NCI-H345 treated with DMSO at 0.1 percent for 48 hours (cell line): Measurements from ENCODE around the gene STRN.
A peak's percentile ranks its signal among the peaks of the same experiment; 100 is the strongest.
"Not testable (repeated sequence)": the region's sequence is repeated elsewhere in the genome, so short reads cannot be mapped to it uniquely, and the experiment has no call there.

Experiments
- DNase-seq: peaks from one replicate; lab custom pipeline; 2025; ENCODE audit not compliant: unreplicated experiment; lab: John Stamatoyannopoulos, UW

The STRN gene, protein sequence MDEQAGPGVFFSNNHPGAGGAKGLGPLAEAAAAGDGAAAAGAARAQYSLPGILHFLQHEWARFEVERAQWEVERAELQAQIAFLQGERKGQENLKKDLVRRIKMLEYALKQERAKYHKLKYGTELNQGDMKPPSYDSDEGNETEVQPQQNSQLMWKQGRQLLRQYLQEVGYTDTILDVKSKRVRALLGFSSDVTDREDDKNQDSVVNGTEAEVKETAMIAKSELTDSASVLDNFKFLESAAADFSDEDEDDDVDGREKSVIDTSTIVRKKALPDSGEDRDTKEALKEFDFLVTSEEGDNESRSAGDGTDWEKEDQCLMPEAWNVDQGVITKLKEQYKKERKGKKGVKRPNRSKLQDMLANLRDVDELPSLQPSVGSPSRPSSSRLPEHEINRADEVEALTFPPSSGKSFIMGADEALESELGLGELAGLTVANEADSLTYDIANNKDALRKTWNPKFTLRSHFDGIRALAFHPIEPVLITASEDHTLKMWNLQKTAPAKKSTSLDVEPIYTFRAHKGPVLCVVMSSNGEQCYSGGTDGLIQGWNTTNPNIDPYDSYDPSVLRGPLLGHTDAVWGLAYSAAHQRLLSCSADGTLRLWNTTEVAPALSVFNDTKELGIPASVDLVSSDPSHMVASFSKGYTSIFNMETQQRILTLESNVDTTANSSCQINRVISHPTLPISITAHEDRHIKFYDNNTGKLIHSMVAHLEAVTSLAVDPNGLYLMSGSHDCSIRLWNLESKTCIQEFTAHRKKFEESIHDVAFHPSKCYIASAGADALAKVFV

DNA sequence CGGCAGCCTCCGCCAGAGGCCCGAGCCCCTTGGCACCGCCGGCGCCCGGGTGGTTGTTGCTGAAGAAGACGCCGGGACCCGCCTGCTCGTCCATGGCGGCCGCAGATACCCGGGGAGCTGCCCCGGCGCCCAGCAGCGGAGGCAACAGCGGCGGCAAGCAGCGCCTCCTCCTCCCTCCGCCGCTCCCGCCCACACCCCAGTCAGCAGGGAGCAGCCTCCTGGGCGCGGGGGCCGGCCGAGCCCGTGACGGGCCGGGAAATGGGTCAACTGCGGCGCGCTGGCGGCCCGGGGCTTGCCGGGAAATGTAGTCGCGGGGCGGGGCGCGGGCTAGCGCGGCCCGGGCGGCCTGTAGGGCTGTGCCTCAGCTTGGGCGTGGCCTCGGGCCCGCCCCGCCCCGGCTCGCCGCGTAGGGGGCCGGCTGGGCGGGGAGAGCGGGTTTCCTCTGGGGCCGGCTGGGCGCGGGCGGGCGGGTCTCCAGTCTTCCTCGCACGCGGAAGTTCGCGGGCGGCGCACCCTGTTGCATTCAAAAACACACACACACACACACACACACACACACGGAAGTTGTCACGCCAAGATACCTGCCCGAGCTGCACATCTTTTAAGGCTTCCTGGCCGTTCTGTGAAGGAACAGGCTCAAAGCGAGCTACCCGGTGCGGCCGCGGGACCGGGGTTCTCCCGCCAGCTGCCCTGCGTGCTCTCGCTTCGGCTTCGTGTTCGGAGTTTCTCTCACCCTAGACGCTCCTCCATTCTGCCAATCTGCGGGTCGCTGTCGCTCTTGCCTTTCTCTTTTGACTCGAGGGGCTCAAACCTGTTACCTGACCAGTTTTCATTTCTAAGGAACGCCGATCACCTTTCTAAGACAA lies at the start of gene STRN:
STRN (minus strand) TSS at position 167 of the 866 bp plus-strand sequence; CDS start at position 94, 73 bp downstream.
- DNase-seq: peak; percentile 85

DNA sequence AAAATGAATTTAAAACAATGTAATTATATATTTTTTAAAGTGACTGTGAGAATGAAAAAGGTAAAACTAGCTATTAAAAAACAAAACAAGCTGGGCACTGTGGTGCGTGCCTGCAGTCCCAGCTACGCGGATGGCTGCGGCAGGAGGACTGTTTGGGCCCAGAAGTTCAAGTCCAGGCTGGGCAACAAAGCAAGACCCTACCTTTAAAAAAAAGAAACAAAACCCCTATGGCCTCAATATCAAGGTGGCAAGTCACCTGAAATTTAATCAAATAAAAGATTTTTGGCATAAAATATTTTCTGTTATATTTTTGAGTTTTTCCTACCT lies 46.9 kb upstream of the STRN start:
- DNase-seq: no peak

DNA sequence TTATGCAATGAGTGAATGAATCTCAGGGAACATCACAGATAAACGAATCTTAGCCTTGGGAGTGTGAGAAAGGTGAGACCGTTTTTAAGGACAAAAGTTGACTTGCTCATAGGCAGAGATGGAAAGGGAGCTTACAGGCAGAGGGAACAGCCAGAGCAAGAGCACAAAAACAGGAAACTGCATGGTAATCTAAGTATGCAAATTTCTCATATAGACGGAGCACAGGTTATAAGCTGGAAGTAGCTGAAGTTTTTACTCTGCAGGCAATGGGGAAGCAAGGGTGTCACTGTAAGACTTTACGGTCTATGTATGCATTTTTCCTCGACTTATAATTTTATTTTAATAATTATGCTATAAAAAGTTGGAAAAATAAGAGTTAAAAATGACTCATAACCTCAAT lies 44.8 kb upstream of the STRN start:
- no peak for DNase-seq

DNA sequence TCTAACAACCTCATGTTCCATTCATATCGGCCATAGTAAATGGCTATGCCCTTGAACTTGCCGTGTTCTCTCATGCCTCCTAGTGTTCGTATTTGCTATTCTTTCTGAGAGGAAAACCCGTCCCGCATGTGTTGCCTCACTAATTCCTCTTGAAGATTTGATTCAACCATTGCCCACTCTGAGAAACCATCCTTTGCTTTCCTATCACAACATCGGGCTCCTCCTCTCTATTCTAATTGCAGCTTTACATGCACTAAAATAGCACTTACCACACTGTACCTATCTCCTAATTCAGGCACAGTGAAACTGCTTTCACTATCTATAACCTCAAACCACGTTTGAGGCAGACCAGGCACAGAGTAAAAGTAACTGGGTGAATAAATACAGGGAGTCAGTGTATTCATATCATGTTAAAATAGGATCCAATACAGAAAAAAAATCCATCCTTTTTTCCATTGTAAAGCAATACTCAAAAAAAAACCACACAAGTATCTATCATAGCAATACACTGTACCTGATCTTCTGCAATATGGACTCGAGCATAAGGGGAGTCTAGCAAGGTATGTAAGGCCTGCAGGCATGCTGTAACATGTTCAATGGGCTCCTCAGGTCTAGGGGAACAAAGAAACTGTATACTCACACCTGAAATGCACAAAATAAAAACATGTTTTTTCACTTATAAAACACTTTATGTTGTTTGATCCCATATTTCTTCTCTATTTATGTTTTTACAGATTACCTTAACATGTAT lies 39.0 kb upstream of the STRN start:
- no peak for DNase-seq

DNA sequence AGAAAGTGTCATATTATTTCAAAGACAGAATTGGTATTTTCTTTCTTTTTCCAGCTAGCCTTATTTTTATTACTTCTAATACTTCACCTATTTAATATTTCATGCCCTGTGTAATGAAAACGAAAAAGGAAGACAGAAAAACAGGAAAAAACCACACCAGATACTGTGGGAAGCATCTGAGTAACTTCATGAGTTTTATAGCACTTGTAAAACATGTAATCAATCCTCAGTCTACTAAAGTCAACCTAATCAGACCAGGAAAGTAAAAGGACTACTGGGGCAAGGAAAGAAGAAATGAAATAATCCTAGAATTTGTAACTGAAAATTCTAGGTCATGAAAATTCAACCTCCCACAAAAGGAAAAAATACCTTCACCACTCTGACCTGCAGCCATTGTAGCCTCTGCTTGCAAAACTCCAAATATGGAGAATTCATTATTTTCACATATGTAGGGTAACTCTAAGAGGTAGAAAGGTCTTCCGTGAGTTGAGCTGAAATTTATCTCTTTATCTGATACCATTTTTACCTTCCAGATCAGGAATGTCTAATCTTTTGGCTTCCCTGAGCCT lies 34.7 kb upstream of the STRN start:
- DNase-seq: no peak

DNA sequence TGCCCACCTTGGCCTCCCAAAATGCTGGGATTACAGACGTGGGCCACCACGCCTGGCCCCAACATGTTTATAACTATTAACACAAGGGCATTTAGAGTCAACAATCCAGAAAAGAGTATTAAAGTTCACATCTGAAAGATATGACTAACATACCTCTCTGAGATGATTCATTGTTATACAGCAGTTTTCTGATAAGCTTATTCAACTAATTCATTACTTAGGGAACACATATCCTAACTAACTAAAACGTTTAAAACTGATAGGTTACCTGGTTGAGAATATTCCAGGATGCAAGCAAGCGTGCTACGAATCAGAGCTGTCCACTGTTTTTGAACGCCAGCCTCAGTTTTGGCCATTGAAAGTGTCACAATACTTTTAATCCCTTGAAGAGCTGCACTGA lies 34.0 kb upstream of the STRN start:
- no peak for DNase-seq

DNA sequence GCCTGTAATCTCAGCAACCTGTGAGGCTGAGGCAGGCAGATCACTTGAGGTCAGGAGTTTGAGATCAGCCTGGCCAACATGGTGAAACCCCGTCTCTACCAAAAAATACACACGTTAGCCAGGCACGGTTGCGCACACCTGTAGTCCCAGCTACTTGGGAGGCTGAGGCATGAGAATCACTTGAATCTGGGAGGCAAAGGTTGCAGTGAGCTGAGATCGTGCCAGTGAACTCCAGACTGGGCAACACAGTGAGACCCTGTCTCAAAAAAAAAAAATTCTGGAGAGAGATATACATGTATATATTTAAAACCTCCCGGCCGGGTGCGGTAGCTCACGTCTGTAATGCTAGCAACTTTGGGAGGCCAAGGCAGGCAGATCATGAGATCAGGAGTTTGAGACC lies 33.1 kb upstream of the STRN start:
- DNase-seq: not testable (repeated sequence)

DNA sequence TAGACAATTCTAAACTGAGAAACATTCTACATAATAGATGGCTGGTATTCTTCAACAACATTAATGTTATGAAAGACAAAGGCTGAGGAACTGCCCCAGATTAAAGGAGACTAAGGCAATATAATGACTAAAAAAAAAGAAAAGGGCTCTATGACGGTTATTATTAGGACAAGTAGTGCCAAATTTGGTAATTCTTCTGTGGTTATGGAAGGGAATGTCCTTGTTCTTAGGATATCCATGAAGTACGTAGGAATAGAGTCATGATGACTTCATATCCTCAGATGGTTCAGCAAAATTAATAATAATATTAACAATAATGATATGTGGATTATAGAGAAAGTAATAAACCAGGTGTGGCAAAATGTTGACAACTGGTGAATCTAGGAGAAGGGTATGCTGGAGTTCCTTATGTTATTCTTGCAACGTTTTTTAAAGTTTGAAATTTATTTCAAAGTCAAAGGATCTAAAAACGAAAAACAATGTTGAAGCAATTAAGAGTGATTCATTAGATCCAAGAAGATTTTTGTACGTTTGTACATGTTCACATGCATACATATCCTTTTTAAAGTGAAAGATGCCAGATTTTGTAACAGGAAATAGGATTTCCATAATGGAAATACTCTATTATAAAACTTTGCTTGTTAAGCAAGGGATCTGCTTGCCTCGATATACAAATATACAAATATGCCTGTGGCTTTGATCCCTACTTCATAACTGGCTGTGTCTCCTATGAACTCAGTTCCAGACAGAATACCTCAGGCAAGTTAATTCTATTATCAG lies 27.7 kb upstream of the STRN start:
- DNase-seq: no peak

DNA sequence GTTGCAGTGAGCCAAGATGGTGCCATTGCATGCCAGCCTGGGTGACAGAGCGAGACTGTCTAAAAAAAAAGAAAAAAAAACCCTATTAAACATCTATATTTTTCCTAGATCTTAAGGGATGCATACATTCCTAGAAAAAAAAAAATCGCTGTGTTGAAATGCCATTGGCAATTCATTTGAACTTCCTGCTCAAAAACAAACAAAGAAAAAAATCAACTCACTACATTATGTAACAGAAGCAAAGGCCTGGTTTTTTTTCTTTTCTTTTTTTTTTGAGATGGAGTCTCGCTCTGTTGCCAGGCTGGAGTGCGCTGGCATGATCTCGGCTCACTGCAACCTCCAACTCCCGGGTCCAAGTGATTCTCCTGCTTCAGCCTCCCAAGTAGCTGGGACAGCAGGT lies 21.7 kb upstream of the STRN start:
- DNase-seq: no peak

DNA sequence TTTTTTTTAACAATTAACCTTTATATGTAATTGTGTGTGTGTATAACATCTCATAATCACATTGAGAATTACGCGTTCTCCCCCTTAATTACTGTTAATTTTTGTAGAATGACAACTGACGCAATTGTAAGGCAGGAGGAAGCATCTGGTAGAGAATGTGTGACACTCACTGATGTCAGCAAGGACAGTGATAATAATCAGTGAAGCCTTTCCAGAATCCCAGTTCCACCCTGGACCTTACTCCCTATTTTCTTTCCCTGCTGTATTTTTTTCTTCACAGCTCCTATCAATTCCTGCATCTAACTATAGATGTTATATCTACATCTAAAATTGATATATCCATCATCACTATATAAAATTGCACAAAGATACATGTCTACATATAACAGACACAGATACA lies 16.1 kb upstream of the STRN start:
- DNase-seq: no peak

DNA sequence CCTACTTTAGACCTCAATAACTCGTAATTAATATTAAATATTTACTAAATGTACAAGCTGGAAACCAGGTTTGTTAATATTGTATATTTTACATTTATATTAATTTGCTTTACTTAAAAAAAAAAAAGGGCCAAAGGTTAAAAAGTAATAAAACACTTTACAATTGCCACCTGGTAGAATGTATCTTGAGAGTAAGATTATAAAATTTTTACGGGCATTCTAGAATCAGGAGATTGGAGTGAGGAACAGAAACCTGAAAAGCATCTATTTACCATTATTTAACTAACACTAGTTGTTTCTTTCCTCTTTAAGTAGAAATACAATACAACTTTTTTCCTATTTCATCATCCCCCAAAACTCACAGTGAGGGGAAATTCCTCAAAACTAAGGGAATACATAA lies 15.6 kb upstream of the STRN start:
- DNase-seq: no peak

DNA sequence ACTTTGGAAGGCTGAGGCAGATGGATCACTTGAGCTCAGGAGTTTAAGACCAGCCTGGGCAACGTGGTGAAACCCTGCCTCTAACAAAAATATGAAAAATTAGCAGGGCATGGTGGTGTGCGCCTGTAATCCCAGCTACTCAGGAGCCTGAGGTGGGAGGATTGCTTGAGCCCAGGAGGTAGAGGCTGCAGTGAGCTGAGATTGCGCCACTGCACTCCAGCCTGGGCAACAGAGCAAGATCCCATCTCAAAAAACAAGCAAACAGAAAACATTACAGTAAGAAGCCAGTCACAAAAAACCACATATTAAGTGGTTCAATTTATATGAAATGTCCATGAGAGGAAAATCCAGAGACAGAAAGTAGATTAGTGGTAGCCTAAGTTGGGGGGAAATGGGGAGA lies 12.7 kb upstream of the STRN start:
- DNase-seq: not testable (repeated sequence)

DNA sequence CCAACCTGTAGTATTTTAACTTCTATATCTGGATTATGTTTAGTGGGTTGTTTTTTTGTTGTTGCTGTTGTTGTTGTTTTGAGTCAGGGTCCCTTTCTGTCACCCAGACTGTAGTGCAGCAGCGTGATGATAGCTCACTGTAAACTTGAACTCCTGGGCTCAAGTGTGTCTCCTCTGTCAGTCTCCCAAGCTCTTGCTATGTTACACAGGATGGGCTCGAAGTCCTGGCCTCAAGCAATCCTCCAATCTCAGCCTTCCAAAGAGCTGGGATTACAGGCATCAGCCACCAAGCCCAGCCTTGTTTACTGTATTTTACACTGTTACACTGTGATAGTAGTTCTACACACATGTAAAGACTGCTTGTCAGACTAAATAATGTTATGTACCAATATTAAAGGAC lies 9.7 kb upstream of the STRN start:
- DNase-seq: no peak

DNA sequence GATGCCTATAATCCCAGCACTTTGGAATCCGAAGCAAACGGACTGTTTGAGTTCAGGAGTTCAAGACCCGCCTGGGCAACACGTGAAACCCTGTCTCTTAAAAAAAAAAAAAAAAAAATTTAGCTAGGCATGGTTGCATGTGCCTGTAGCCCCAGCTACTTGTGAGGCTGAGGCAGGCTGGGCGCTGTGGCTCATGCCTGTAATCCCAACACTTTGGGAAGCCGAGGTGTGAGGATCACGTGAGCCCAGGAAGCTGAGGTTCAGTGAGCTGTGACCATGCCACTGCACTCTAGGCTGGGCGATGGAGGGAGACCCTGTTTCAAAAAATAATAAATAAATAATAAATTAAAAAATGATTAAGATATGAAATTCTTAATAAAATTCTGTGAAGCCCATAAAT lies 9.0 kb upstream of the STRN start:
- DNase-seq: no peak

DNA sequence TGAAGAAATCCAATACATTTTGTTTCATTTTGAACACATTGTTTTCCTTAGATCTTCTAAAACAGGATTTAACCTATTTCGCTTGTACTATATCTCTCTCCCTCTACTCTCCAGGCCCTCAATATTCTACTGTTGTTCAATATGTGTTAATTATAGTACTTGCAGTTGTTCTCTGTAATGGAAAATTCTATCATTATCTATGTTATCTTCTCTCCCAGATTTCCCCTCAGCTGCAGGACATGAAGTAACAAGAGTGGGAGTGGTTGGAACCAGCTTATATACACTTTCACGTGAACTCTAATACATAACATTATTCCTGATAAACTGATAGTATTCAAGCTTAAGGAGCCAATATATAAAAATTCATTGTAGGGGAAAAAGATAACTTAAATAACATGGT lies 7.0 kb upstream of the STRN start:
- DNase-seq: no peak

DNA sequence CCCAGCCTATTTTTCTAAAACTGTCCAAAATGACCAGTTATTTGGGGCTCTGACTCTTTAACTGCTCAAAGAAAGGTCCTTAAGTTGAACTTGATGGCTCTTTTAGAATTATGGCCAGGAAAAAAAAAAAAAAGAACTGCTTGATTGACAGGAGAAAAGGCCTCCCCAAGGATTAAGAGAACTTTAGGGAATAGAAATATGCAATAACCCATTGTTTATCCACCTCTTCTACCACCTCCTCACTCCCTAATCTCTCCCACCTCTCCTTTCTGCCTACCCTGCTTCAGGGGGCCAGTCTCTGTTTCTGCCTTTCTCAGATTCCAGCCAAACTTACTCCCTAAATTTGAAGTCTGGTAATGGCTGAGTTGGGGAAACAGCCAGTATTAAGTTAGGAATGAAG lies 5.7 kb upstream of the STRN start:
- no peak for DNase-seq

DNA sequence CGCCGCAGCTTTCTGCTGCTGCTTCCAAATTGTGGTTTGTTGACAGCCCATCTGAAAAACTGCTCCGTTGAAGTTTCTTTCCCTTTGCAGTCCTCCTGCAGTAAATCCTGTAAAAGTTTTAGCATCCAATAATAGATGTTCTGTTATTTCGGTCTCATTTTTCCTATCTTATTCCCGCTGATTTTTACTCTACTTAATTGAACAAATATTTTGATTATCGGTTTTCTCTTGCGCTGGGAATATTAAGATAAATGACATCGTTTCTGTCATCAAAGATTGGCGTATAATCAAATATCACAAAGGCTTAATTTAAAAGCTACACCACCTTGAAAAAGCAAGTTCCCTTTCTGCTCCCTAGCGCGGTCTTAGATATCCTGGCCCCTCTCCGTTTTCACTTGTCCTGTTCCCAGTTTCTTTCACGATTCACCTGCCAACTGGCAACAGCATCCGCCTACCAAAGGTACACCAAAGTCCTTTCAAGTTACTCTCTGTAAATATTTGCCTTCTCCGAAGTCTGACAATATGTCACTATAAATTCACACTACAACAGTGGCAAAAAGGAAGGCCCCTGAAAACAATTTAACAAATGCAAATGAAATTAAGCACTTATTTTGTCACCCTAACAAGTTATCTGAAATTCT lies 1.0 kb upstream of the STRN start:
- peak; percentile 44 for DNase-seq

DNA sequence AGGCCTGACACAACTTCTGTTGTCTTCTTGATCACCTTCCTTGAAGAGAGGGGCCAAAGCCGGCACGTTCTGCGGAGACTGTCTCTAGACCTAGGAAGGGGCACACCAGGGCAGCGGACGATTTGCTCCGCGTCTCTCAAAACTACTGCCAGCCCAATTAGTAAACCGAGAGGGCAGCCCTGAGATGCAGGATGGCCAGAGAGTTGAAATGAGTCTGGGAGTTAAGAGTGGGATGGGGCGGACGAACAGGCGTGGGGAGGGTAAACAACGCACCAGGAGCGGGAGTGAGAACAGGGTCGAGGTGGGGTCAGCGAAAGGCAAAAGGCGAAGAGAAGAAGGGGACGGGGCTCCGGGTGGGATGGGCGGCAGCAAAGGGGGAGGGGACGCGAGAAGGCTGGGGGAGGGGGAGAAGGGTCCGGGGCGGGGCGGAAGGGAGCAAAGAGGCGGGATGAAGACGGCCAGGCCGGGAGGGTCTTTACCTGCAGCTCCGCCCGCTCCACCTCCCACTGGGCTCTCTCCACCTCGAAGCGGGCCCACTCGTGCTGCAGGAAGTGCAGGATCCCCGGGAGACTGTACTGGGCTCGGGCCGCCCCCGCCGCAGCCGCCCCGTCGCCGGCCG lies 476 bp downstream of the STRN start:
- DNase-seq: no peak

DNA sequence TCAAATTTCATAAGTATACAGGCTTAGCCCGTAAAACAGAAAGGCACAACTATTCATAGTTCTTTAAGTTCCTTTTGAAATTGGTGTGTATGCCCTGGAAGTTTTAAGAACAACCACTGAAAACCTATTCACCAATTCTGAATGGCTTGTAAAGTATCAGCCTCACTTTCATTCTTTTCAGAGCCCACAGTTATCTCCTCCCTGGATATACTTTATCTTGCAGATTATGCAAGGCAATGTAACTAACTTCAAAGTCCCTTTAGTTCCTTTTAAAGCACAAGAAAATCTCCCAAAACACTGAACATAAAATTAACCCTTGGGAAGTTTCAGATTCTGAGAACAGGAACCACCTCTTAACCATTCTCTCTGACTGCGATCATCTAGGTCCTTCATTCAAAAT lies 1.1 kb downstream of the STRN start:
- DNase-seq: no peak
